HG02763 (cell line): Measurements from ENCODE around the gene NELL1.

Experiments used
- ATAC-seq: cut with Tn5 transposase; IDR thresholded peaks from one replicate; pipeline ENCODE4 v1.9.1; 2021; ENCODE audit warnings: mild to moderate bottlenecking, moderate library complexity; ENCODE audit not compliant: unreplicated experiment

The NELL1 gene

GRCh38 chr11:20668844-20669819 is at the start of gene NELL1:
TSS of gene NELL1 (plus strand) at chr11:20669586.
- ATAC-seq: no peak

GRCh38 chr11:20620988-20621387 is 48.4 kb upstream of the NELL1 start:
- ATAC-seq: no peak

- no peak for ATAC-seq
Measured at GRCh38 chr11:20621679-20622078, 47.7 kb upstream of the NELL1 start.

GRCh38 chr11:20623252-20623651 is 46.1 kb upstream of the NELL1 start:
- no peak for ATAC-seq

- no peak for ATAC-seq
Measured at GRCh38 chr11:20626279-20626678, 43.1 kb upstream of the NELL1 start.

- no peak for ATAC-seq
Measured at GRCh38 chr11:20627026-20627425, 42.4 kb upstream of the NELL1 start.

GRCh38 chr11:20627701-20628100 is 41.7 kb upstream of the NELL1 start:
- ATAC-seq: no peak

GRCh38 chr11:20631519-20632168 is 37.7 kb upstream of the NELL1 start:
- ATAC-seq: no peak

GRCh38 chr11:20632169-20632532 is 37.2 kb upstream of the NELL1 start:
- ATAC-seq: no peak

GRCh38 chr11:20634044-20634443 is 35.3 kb upstream of the NELL1 start:
- no peak for ATAC-seq

GRCh38 chr11:20634781-20635180 is 34.6 kb upstream of the NELL1 start:
- no peak for ATAC-seq

- no peak for ATAC-seq
Measured at GRCh38 chr11:20638074-20638473, 31.3 kb upstream of the NELL1 start.

GRCh38 chr11:20639688-20640087 is 29.7 kb upstream of the NELL1 start:
- no peak for ATAC-seq

- ATAC-seq: no peak
Measured at GRCh38 chr11:20640401-20640800, 29.0 kb upstream of the NELL1 start.

- no peak for ATAC-seq
Measured at GRCh38 chr11:20644360-20644759, 25.0 kb upstream of the NELL1 start.

GRCh38 chr11:20647976-20648565 is 21.3 kb upstream of the NELL1 start:
- peak; percentile 66 for ATAC-seq

GRCh38 chr11:20652150-20652806 is 17.1 kb upstream of the NELL1 start:
- ATAC-seq: no peak

GRCh38 chr11:20654038-20654437 is 15.3 kb upstream of the NELL1 start:
- no peak for ATAC-seq

- ATAC-seq: no peak
Measured at GRCh38 chr11:20656901-20657300, 12.5 kb upstream of the NELL1 start.

GRCh38 chr11:20658135-20658534 is 11.3 kb upstream of the NELL1 start:
- ATAC-seq: no peak

GRCh38 chr11:20661445-20661844 is 7.9 kb upstream of the NELL1 start:
- no peak for ATAC-seq
